Smooth muscle cell (in vitro differentiated cells): ENCODE results near the gene EXOC4. TPM values are rescaled to one million over a fixed set of nuclear protein-coding genes. Genes with fewer than 3 reads are reported as not detected.

Source experiments
- DNase-seq: peaks from one replicate; lab custom pipeline; 2025; ENCODE audit not compliant: unreplicated experiment; lab: John Stamatoyannopoulos, UW
- H2AFZ ChIP-seq: fragments of 200-600 bp; sonication (generic); 2 replicates; pipeline ENCODE4 v1.6.0; 2016; ENCODE audit warnings: antibody characterized with exemption, low read depth, mild to moderate bottlenecking
- H3F3A ChIP-seq: fragments of 200-600 bp; sonication (generic); 2 replicates; pipeline ENCODE4 v1.6.0; 2017; ENCODE audit warnings: antibody characterized with exemption, low read depth
- H3K27ac ChIP-seq: fragments of 200-600 bp; sonication (generic); 2 replicates; pipeline ENCODE4 v1.5.1; 2016; ENCODE audit warnings: low read depth, mild to moderate bottlenecking
- H3K27me3 ChIP-seq: fragments of 200-600 bp; sonication (generic); 2 replicates; pipeline ENCODE4 v1.6.1; 2016; ENCODE audit warnings: low read depth, mild to moderate bottlenecking
- H3K36me3 ChIP-seq: fragments of 200-600 bp; sonication (generic); 2 replicates; pipeline ENCODE4 v1.5.1; 2016; ENCODE audit warnings: low read depth
- H3K4me1 ChIP-seq: fragments of 200-600 bp; sonication (generic); 2 replicates; pipeline ENCODE4 v1.5.1; 2016; ENCODE audit warnings: low read depth
- H3K4me2 ChIP-seq: fragments of 200-600 bp; sonication (generic); 2 replicates; pipeline ENCODE4 v1.6.0; 2016; ENCODE audit warnings: mild to moderate bottlenecking
- H3K4me3 ChIP-seq: fragments of 200-600 bp; sonication (generic); 2 replicates; pipeline ENCODE4 v1.5.1; 2016; ENCODE audit warnings: mild to moderate bottlenecking
- H3K79me2 ChIP-seq: fragments of 200-600 bp; sonication (generic); 2 replicates; pipeline ENCODE4 v1.6.0; 2016; ENCODE audit warnings: low read depth, mild to moderate bottlenecking
- H3K9ac ChIP-seq: fragments of 200-600 bp; sonication (generic); 2 replicates; pipeline ENCODE4 v1.6.0; 2016; ENCODE audit warnings: low read depth
- H3K9me3 ChIP-seq: fragments of 200-600 bp; sonication (generic); replicated peaks from 2 replicates; pipeline ENCODE4 v1.5.1; 2016; ENCODE audit warnings: low read depth
- H4K20me1 ChIP-seq: fragments of 200-600 bp; sonication (generic); 2 replicates; pipeline ENCODE4 v1.6.0; 2016; ENCODE audit warnings: low read depth
- CTCF ChIP-seq: fragments of 200-600 bp; sonication (generic); IDR thresholded peaks from 2 replicates; pipeline ENCODE4 v1.5.1; 2017; ENCODE audit warnings: borderline replicate concordance, mild to moderate bottlenecking, antibody characterized with exemption; ENCODE audit not compliant: insufficient read depth, poor library complexity, severe bottlenecking
- WGBS: methylation state at CpG from one replicate; pipeline ENCODE4 v1.1.7; 2016; ENCODE audit warnings: low lambda C conversion rate; 5-methylcytosine and 5-hydroxymethylcytosine counted together
- polyA plus RNA-seq: library from polyadenylated mRNA; unstranded; fragments of >200 nt; fragmentation: Nextera tagmentation; extraction: Ambion mirVana; gene quantifications from 2 replicates; pipeline ENCODE4 v1.2.1, GENCODE V29; 2016
- total RNA-seq: library from RNA; depleted of rRNA; stranded (reverse); fragments of >200 nt; gene quantifications from 2 replicates; pipeline ENCODE4 v1.2.3, GENCODE V29; 2014

Gene EXOC4
- total and polyA plus RNA-seq, 2 experiments from 2014 or later: 21.5 to 47.1 TPM

- no peak overlapping the region for H3K9ac ChIP-seq
- H3K79me2 ChIP-seq: no peaks in the 10 kb centered on the region
- no peaks in the 10 kb centered on the region for H3K9me3 ChIP-seq
- peaks cover 14% of the 10 kb centered on the region for H3K4me1 ChIP-seq
- no peak overlapping the region for H3K27ac ChIP-seq
- no peaks in the 10 kb centered on the region for H3F3A ChIP-seq
- no peak for DNase-seq
- no peak overlapping the region for H3K4me2 ChIP-seq
- H3K36me3 ChIP-seq: no peaks in the 10 kb centered on the region
- no peaks in the 10 kb centered on the region for H3K27me3 ChIP-seq
- no peak for TF ChIP-seq CTCF
- WGBS: 92% methylated on average over 1 of the region's 1 CpG
- H2AFZ ChIP-seq: no peak overlapping the region
- H3K4me3 ChIP-seq: no peak overlapping the region
- peaks cover 3% of the 10 kb centered on the region for H4K20me1 ChIP-seq
Observed at GRCh38 chr7:133863362-133864061, 610.6 kb downstream of the EXOC4 start.

GRCh38 chr7:133869556-133869955 lies 616.7 kb downstream of the EXOC4 start:
- TF ChIP-seq CTCF: no peak
- DNase-seq: no peak

DNA sequence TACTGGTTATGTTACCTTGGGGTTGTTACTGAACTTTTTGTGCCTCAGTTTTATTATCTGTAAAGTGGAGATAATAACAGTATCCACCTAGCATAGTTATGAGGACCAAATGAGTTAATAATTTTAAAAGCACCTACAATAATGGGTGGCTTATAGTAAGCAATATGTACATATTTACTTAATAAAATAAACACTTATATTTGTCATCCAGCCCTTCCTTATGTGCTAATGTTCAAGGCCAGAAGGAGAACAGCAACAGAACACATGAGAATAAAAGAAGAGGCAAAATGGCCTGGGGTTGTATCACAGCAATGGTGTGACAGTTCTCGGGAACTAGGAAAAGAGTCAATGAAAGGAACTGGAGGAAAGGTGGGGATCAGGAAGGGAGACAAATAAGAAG lies 618.9 kb downstream of the EXOC4 start:
- H3K4me1 ChIP-seq: no peaks in the 10 kb centered on the region
- no peak for TF ChIP-seq CTCF
- no peaks in the 10 kb centered on the region for H3K27me3 ChIP-seq
- H3F3A ChIP-seq: no peaks in the 10 kb centered on the region
- H3K4me2 ChIP-seq: no peak overlapping the region
- H3K4me3 ChIP-seq: no peak overlapping the region
- no peaks in the 10 kb centered on the region for H3K9me3 ChIP-seq
- H3K79me2 ChIP-seq: no peaks in the 10 kb centered on the region
- no peak overlapping the region for H3K27ac ChIP-seq
- H3K36me3 ChIP-seq: no peaks in the 10 kb centered on the region
- WGBS: 95% methylated on average over 1 of the region's 1 CpG
- H2AFZ ChIP-seq: no peak overlapping the region
- H3K9ac ChIP-seq: no peak overlapping the region
- DNase-seq: no peak
- H4K20me1 ChIP-seq: no peaks in the 10 kb centered on the region

More at GRCh38 chr7:133869556-133869955, 616.7 kb downstream of the EXOC4 start:
- Histone ChIP-seq H3K4me3 (no peak overlapping the region), H3K9me3 (no peaks in the 10 kb centered on the region), H3K79me2 (no peaks in the 10 kb centered on the region), H3K4me2 (no peak overlapping the region), H3K27ac (no peak overlapping the region), H4K20me1 (peaks cover 3% of the 10 kb centered on the region), H3K27me3 (no peaks in the 10 kb centered on the region), H3K9ac (no peak overlapping the region), H2AFZ (no peak overlapping the region), H3F3A (no peaks in the 10 kb centered on the region), H3K4me1 (no peaks in the 10 kb centered on the region), H3K36me3 (no peaks in the 10 kb centered on the region)
- WGBS: 38% methylated on average over 1 of the region's 1 CpG

- Histone ChIP-seq H3K9ac (no peak overlapping the region), H3K4me1 (no peaks in the 10 kb centered on the region), H3F3A (no peaks in the 10 kb centered on the region), H3K27ac (no peak overlapping the region), H3K4me2 (no peak overlapping the region), H3K4me3 (no peak overlapping the region), H4K20me1 (no peaks in the 10 kb centered on the region), H3K9me3 (no peaks in the 10 kb centered on the region), H3K27me3 (no peaks in the 10 kb centered on the region), H3K36me3 (no peaks in the 10 kb centered on the region), H3K79me2 (no peaks in the 10 kb centered on the region), H2AFZ (no peak overlapping the region)
- DNase-seq: no peak
- TF ChIP-seq CTCF: no peak
- 96% methylated on average over 4 of the region's 4 CpGs for WGBS
Observed at GRCh38 chr7:133873187-133873586, 620.3 kb downstream of the EXOC4 start.
